ENCODE results near the gene TPI1.

Gene TPI1
- total RNA-seq: 159 reads per million, percentile 90 among the genes with 10 or more reads in this experiment

GRCh38 chr12:6867413-6868210, at the start of gene TPI1:
TSS of gene TPI1 (plus strand) at chr12:6867531. CDS start at chr12:6867567, 36 bp downstream.
- DNase-seq: peak; percentile 65

GRCh38 chr12:6817662-6818157, 49.6 kb upstream of the TPI1 start:
- DNase-seq: no peak

- no peak for DNase-seq
Measured at GRCh38 chr12:6818222-6818621, 49.1 kb upstream of the TPI1 start.

GRCh38 chr12:6818645-6819044, 48.7 kb upstream of the TPI1 start:
- no peak for DNase-seq

- DNase-seq: no peak
Measured at GRCh38 chr12:6819106-6820030, 48.0 kb upstream of the TPI1 start.

GRCh38 chr12:6820166-6820565, 47.2 kb upstream of the TPI1 start:
- DNase-seq: no peak

GRCh38 chr12:6821591-6822425, 45.5 kb upstream of the TPI1 start, which contains the start of gene GPR162:
TSS of gene GPR162 (plus strand) at chr12:6821821. CDS start at chr12:6823899, 2,078 bp downstream.
- no peak for DNase-seq

- DNase-seq: no peak
Measured at GRCh38 chr12:6822426-6823135, 44.8 kb upstream of the TPI1 start.

GRCh38 chr12:6823182-6824084, 43.9 kb upstream of the TPI1 start:
- no peak for DNase-seq

- no peak for DNase-seq
Measured at GRCh38 chr12:6824085-6824775, 43.1 kb upstream of the TPI1 start.

GRCh38 chr12:6824901-6825381, 42.4 kb upstream of the TPI1 start:
- DNase-seq: no peak

- peak; percentile 79 for DNase-seq
Measured at GRCh38 chr12:6825398-6826124, 41.8 kb upstream of the TPI1 start.

GRCh38 chr12:6826125-6826733, 41.1 kb upstream of the TPI1 start:
- DNase-seq: no peak

GRCh38 chr12:6826734-6827436, 40.4 kb upstream of the TPI1 start:
- no peak for DNase-seq

- no peak for DNase-seq
Measured at GRCh38 chr12:6827437-6827911, 39.9 kb upstream of the TPI1 start.

GRCh38 chr12:6827982-6828780, 39.1 kb upstream of the TPI1 start, which contains the start of gene P3H3:
TSS of gene P3H3 (plus strand) at chr12:6828407. CDS start at chr12:6828441, 34 bp downstream.
- DNase-seq: no peak

Measured in effector CD4-positive, alpha-beta T cell (primary cell).